Mesangial cell (primary cell): ENCODE data around the gene RPS3A. TPM values are rescaled to one million over a fixed set of nuclear protein-coding genes. Genes with fewer than 3 reads are reported as not detected.

Source experiments
- total RNA-seq: library from RNA; depleted of rRNA; stranded (reverse); fragments of >200 nt; gene quantifications from 2 replicates; pipeline ENCODE4 v1.2.3, GENCODE V29; 2015

RPS3A gene
- total RNA-seq, result 1,012 and 1,259 TPM in 2 replicates

GRCh38 chr4:151099229-151099975 lies at the start of gene RPS3A:
TSS of gene RPS3A (plus strand) at chr4:151099628. CDS start at chr4:151099653, 25 bp downstream.

Other genes starting within 250 kb of the RPS3A start
- gene LRBA, start 84.3 kb upstream of the RPS3A start, total RNA-seq, result 31.8 and 49.1 TPM in 2 replicates
- gene PRSS48, start 177.5 kb downstream of the RPS3A start, total RNA-seq, result not detected in 2 replicates
- 19.1 and 20.2 TPM in 2 replicates for gene SH3D19, start 226.0 kb downstream of the RPS3A start, total RNA-seq